OCI-LY3 (cell line): ENCODE measurements around the gene CALR.

ENCODE experiments used
- H2AFZ ChIP-seq: fragments of 200-600, 300-600 bp; shearing (Covaris generic); 2 replicates; pipeline ENCODE4 v1.6.0; 2014; ENCODE audit warnings: antibody characterized with exemption, low read depth, low read length
- H3K27ac ChIP-seq: fragments of 200-600, 300-600 bp; sonication (generic); 2 replicates; pipeline ENCODE4 v1.5.1; 2014; ENCODE audit warnings: mild to moderate bottlenecking, low read length, moderate library complexity, mixed read lengths
- H3K27me3 ChIP-seq: fragments of 200-600, 300-600 bp; sonication (generic); 2 replicates; pipeline ENCODE4 v1.6.1; 2014; ENCODE audit warnings: low read depth, low read length, mixed read lengths
- H3K36me3 ChIP-seq: fragments of 200-600, 300-600 bp; sonication (generic); replicated peaks from 2 replicates; pipeline ENCODE3; 2014; ENCODE audit warnings: low read depth, low read length, mixed read lengths
- H3K4me1 ChIP-seq: fragments of 300-600, 200-600 bp; sonication (generic); 2 replicates; pipeline ENCODE4 v1.6.1; 2014; ENCODE audit warnings: low read length, mixed read lengths
- H3K4me2 ChIP-seq: fragments of 200-600, 300-600 bp; sonication (generic); 2 replicates; pipeline ENCODE4 v1.6.1; 2014; ENCODE audit warnings: low read length, mixed read lengths
- H3K4me3 ChIP-seq: fragments of 300-600, 200-600 bp; sonication (generic); 2 replicates; pipeline ENCODE4 v1.5.1; 2014; ENCODE audit warnings: antibody characterized with exemption, mild to moderate bottlenecking, low read length, moderate library complexity
- H3K79me2 ChIP-seq: fragments of 300-600, 200-600 bp; shearing (Covaris generic); 2 replicates; pipeline ENCODE4 v1.6.1; 2014; ENCODE audit warnings: mild to moderate bottlenecking, low read length, mixed read lengths
- H3K9ac ChIP-seq: fragments of 300-600, 200-600 bp; shearing (Covaris generic); 2 replicates; pipeline ENCODE4 v1.6.0; 2014; ENCODE audit warnings: mild to moderate bottlenecking, low read length, moderate library complexity
- H3K9me3 ChIP-seq: fragments of 200-600, 300-600 bp; shearing (Covaris generic); 2 replicates; pipeline ENCODE4 v1.6.1; 2014; ENCODE audit warnings: low read length, mixed read lengths; ENCODE audit not compliant: insufficient read depth
- H4K20me1 ChIP-seq: fragments of 200-600, 300-600 bp; sonication (generic); 2 replicates; pipeline ENCODE4 v1.6.1; 2016; ENCODE audit warnings: low read length, mixed read lengths; ENCODE audit not compliant: insufficient read depth
- CTCF ChIP-seq: fragments of 200-600, 300-600 bp; sonication (generic); IDR thresholded peaks from 2 replicates; pipeline ENCODE4 v1.5.1; 2014; ENCODE audit warnings: antibody characterized with exemption, low read length, low read depth
- EZH2phosphoT487 ChIP-seq: fragments of 200-600 bp; shearing (Covaris generic); IDR thresholded peaks from 2 replicates; pipeline ENCODE4 v1.6.1; 2018; ENCODE audit warnings: antibody characterized with exemption, mixed run types, low read depth

The CALR gene

GRCh38 chr19:12939975-12940423 is 1.6 kb downstream of the CALR start:
- H3K4me2 ChIP-seq: peak overlapping the region; percentile 98
- H3K4me3 ChIP-seq: peak overlapping the region; percentile 96
- peaks cover 54% of the 10 kb centered on the region for H3K36me3 ChIP-seq

GRCh38 chr19:12940897-12941296 is 2.5 kb downstream of the CALR start:
- Histone ChIP-seq H3K4me2 (peak overlapping the region; percentile 98), H4K20me1 (peaks cover 32% of the 10 kb centered on the region), H3K79me2 (peaks cover 51% of the 10 kb centered on the region), H2AFZ (no peak overlapping the region), H3K27ac (peak overlapping the region; percentile 88), H3K9me3 (no peaks in the 10 kb centered on the region), H3K4me1 (peaks cover 75% of the 10 kb centered on the region), H3K9ac (no peak overlapping the region), H3K27me3 (no peaks in the 10 kb centered on the region), H3K4me3 (peak overlapping the region; percentile 96), H3K36me3 (peaks cover 59% of the 10 kb centered on the region)
- TF ChIP-seq CTCF (no peak), EZH2phosphoT487 (no peak)

More at GRCh38 chr19:12939975-12940423, 1.6 kb downstream of the CALR start:
- TF ChIP-seq EZH2phosphoT487 (no peak), CTCF (no peak)
- peaks cover 32% of the 10 kb centered on the region for H4K20me1 ChIP-seq
- no peaks in the 10 kb centered on the region for H3K27me3 ChIP-seq
- H3K9me3 ChIP-seq: no peaks in the 10 kb centered on the region
- H3K27ac ChIP-seq: peak overlapping the region; percentile 88
- peaks cover 48% of the 10 kb centered on the region for H3K79me2 ChIP-seq
- no peak overlapping the region for H2AFZ ChIP-seq
- H3K4me1 ChIP-seq: peaks cover 70% of the 10 kb centered on the region
- H3K9ac ChIP-seq: peak overlapping the region; percentile 100

GRCh38 chr19:12943437-12944044 is 5.1 kb downstream of the CALR start:
- Histone ChIP-seq H3K36me3 (peaks cover 82% of the 10 kb centered on the region), H3K79me2 (peaks cover 75% of the 10 kb centered on the region), H3K4me1 (peaks cover 68% of the 10 kb centered on the region), H4K20me1 (peaks cover 39% of the 10 kb centered on the region), H3K4me2 (peak overlapping the region; percentile 29), H3K27me3 (no peaks in the 10 kb centered on the region), H3K27ac (peak overlapping the region; percentile 90), H3K9ac (no peak overlapping the region), H3K9me3 (no peaks in the 10 kb centered on the region), H3K4me3 (0 out of 2 replicates have a peak overlapping the region, but pooled peaks have one; percentile 10), H2AFZ (no peak overlapping the region)
- no peak for TF ChIP-seq EZH2phosphoT487
- TF ChIP-seq CTCF: no peak

DNA sequence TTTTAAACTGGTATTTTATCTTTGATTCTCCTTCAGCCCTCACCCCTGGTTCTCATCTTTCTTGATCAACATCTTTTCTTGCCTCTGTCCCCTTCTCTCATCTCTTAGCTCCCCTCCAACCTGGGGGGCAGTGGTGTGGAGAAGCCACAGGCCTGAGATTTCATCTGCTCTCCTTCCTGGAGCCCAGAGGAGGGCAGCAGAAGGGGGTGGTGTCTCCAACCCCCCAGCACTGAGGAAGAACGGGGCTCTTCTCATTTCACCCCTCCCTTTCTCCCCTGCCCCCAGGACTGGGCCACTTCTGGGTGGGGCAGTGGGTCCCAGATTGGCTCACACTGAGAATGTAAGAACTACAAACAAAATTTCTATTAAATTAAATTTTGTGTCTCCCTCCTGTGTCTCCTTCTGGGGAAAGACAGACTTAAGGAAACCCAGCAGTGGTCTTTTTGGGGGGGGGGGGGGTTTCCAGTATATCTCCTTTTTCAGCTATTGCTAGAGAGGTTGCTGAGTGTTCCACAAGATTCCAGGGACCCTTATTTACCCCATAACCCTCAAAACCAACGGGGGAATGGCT is 5.8 kb downstream of the CALR start:
- Histone ChIP-seq H3K9me3 (no peaks in the 10 kb centered on the region), H3K4me2 (peak overlapping the region; percentile 65), H3K27ac (peak overlapping the region; percentile 90), H3K79me2 (peaks cover 75% of the 10 kb centered on the region), H3K9ac (peak overlapping the region; percentile 42; the same call in 1 of the 2 replicates), H4K20me1 (peaks cover 33% of the 10 kb centered on the region), H3K4me3 (peak overlapping the region; percentile 56), H3K27me3 (no peaks in the 10 kb centered on the region), H2AFZ (no peak overlapping the region), H3K4me1 (peaks cover 68% of the 10 kb centered on the region), H3K36me3 (peaks cover 82% of the 10 kb centered on the region)
- TF ChIP-seq EZH2phosphoT487 (no peak), CTCF (no peak)
